Activated CD4-positive, alpha-beta T cell treated with anti-CD3 and anti-CD28 coated beads, Interleukin-2, Interleukin-6, amounts not matched to agents 100 ng/mL and 50 ng/mL, durations not matched to agents 16 hours and 8 hours (primary cell): ENCODE data around the gene PRKD2.
"Not testable (repeated sequence)": the region's sequence is repeated elsewhere in the genome, so short reads cannot be mapped to it uniquely, and the experiment has no call there.

ENCODE experiments used
- DNase-seq: peaks from one replicate; pipeline ENCODE4 v3.0.0-alpha.2; 2020

Gene PRKD2

GRCh38 chr19:46628970-46629369, 87.9 kb downstream of the PRKD2 start:
- DNase-seq, result not testable (repeated sequence)

- no peak for DNase-seq
Observed at GRCh38 chr19:46626446-46626845, 90.5 kb downstream of the PRKD2 start.

GRCh38 chr19:46625731-46626130, 91.2 kb downstream of the PRKD2 start:
- DNase-seq, result no peak

- no peak for DNase-seq
Observed at GRCh38 chr19:46624958-46625661, 91.8 kb downstream of the PRKD2 start, which contains the start of gene PTGIR. Gene PTGIR, minus strand, starts transcription at chr19:46625089. Its CDS starts 864 bp downstream, at chr19:46624225.
